HS-27A (cell line): ENCODE measurements around the gene RNU1-3.
A peak's percentile ranks its signal among the peaks of the same experiment; 100 is the strongest.
"Not testable (repeated sequence)": the region's sequence is repeated elsewhere in the genome, so short reads cannot be mapped to it uniquely, and the experiment has no call there.

Source experiments
- DNase-seq: peaks from one replicate; pipeline ENCODE4 v3.0.0-alpha.2; 2012; ENCODE audit warnings: low read depth, missing footprints

RNU1-3 gene

GRCh38 chr1:16694308-16694702 lies 27.6 kb upstream of the RNU1-3 start:
- not testable (repeated sequence) for DNase-seq

GRCh38 chr1:16693449-16694307 lies 26.9 kb upstream of the RNU1-3 start:
- not testable (repeated sequence) for DNase-seq

DNA sequence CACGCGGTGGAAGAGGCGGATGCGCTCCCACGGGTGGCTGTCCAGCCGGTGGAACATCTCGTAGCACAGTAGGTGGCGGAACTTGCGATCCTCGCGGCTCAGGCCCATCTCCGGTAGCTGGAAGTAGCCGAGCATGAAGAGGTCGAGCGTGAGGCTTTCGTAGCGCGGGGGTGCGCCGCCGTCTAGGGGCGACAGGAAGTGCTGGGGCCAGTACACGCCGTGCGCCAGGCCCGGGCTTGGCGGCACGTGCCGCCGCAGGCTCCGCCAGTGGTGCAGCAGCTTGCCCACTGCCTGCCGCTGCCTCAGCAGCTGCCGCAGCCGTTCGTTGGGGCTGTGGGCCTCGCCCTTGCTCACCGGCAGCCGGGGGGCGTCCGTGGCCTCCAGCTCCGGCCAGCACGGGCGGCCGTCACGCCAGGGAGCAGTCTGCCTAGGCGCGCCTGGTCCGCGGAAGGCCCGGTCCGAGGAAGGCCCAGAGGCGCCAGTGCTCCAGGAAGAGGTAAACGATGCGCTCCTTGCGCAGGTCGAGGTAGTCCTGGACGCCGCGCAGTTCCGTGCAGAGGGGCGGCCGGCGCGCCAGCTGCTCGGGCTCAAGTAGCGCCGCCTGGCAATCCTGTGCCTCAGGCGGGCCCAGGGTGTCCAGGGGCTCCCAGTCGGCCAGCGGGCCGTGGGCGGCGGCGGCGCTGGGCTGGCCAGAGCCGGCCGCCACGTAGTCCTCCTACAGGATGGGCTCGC lies 26.1 kb upstream of the RNU1-3 start:
- DNase-seq, result not testable (repeated sequence)

DNA sequence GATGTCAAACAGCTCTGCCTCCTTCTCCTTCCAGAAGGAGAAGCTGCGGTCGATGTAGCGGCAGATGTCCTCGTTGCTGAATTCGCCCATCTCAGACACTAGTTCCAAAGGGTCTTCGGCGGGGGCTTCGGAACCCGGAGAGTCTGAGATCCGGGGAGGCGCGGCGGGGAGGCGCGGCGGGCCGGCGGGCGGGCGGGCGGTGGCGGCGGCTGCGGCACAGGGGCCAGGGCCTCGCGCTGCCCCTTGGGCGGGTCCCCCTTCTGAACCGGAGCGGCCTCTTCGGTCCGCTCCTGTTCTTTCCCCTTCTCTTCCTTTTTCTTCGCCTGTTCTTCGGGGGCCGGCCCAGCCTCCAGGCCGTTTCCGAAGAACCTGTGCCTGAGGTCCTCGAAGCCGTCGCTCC lies 25.5 kb upstream of the RNU1-3 start:
- DNase-seq, result not testable (repeated sequence)

DNA sequence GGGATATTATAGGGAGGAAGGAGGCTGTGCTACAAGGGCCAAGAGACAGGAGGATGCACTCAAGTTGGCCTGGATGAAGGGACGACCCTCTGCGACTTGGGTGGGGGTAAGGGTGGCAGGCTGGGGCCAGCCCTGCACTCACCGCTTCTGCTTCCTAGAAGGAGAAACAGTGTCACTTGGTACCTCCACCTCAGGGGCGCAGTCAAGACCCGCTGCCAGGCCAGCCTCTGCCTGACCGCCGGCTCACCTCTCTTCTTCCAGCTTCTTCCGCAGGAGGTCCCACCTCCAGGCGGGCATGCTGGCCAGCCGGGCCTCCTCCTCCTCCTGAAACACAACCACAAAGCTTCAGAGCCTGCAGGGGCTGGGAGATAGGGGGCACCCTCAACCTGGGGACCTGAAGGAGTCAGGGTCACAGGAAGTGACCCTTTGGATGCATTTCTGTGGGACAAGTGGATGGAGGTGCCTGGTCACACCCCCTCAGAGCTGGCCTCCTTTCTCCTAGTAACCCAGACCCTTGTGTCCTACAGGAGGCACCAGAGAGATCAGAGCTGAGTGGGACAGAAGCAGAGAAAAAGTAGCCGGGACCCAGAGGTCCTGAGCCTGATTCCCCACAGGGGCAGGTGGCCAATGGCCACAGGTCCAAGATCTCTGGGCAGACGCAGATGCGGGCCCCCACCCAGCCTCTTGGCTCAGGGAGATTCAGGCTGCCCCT lies 24.4 kb upstream of the RNU1-3 start:
- DNase-seq, result not testable (repeated sequence)

DNA sequence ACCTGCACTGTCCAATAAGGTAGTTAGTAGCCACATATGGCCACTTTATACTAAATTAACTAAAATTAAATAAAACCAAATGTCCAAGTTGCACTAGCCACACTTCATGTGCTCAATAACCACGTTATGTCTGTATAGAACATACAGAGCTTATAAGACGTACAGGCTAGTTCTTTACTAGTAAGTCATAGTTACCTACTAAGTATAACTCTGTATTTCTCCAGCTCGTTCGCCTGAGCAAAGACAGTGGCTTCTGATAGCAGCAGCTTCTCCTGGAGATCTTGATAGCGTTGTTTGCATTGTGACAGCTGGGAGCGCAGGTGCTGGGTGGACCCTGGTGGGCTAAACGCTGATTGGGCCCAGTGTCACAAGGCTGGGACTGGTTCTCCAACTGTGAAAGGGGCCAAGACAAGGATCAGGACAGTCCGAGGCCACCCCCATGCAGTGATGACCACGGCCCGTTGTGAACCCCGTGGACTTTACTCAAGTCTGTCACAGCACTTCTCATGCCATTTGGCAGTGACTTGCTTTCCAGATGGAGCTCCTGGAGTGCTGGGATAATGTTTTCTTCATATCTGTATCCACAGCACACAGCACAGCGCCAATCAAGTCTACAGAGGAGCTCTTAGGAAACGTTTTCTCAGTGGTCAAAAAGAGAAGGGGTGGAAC lies 20.5 kb upstream of the RNU1-3 start:
- not testable (repeated sequence) for DNase-seq

DNA sequence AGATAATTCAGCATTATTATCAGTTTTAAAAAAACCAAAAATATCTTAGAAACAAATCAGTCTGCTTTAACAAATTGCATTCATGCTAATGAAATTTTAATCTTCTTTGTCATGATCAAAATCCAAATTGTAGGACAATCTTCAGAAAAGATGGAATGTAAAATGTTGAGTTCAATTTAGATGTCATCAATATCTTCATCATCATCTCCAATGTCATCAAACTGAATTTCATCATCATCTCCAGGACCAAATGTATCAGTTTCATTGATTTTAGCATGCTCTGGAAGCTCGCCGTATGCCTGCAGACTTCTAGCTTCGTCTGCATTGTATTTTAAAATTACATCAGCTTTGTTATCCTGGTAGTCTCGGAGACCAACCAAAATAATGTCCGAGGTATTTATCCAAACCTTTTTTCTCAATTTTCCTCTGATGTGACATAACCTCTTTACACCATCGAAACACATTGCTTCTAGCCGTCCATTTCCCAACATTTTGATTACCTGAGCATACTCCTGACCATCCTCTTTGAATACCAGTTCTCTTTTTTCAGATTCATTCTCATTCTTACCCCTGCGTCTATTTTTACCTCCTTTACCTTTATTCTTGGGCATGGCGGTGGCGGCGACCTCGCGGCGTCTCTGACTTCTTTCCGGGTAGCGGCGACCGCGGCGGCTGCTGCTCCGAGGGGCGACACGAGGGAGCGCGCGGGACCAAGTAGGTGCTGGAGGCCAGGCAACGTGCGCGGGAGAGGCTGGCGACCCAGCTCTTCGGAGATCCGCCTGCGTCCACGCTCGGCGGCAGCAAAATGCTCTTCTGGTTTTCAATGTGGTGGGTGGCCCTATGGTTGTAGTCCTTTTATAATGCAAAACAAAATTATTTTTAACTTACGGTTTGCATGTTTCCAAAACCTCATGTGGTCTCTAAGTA lies 19.0 kb upstream of the RNU1-3 start:
- DNase-seq, result not testable (repeated sequence)

DNA sequence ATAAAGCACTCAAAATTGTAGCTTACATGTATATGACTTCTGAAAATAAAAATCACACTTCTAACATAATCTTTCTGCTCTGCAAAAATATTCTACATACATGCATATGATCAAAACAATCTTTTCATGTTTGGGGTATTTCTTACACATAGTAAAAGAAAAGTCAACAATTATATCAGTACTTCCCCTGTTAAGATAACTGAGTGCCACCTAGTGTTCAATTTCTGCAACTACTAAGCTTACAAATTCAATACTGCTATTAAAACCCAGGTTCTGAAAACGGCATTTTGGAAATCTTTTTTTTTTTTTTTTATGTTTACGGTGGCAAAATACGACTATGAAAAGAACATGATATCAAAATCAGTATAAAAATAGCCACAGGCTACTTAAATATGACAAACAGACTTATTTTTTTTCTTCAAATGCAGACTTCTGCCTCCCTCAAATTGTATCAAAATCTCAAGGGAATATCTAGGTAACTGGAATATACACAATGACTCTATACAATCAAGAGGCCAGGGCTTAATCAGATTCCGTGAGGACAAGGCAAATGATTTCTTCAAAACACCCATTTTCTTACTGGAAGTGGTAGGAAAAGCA lies 18.1 kb upstream of the RNU1-3 start:
- not testable (repeated sequence) for DNase-seq

- not testable (repeated sequence) for DNase-seq
Observed at GRCh38 chr1:16684152-16684551, 17.4 kb upstream of the RNU1-3 start.

DNA sequence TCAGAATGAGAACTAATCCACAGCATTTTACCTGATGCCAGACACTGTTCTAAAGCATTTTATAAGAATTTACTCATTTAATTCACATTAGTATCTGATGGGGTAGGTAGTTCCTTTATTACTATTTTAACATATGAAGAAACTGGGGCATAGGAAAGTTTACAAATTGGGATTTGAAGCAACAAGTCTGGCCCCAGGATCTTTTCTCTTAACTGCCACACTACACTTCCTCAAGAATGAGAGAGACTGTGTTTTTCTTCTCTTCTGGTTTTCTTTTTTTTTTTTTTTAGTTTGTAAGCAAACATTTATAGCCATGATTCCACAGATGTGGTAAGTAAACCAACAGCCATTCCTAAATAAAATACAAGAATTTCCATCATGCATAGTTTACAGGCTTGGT lies 16.1 kb upstream of the RNU1-3 start:
- DNase-seq, result not testable (repeated sequence)

GRCh38 chr1:16680366-16680765 lies 13.6 kb upstream of the RNU1-3 start:
- DNase-seq, result not testable (repeated sequence)

DNA sequence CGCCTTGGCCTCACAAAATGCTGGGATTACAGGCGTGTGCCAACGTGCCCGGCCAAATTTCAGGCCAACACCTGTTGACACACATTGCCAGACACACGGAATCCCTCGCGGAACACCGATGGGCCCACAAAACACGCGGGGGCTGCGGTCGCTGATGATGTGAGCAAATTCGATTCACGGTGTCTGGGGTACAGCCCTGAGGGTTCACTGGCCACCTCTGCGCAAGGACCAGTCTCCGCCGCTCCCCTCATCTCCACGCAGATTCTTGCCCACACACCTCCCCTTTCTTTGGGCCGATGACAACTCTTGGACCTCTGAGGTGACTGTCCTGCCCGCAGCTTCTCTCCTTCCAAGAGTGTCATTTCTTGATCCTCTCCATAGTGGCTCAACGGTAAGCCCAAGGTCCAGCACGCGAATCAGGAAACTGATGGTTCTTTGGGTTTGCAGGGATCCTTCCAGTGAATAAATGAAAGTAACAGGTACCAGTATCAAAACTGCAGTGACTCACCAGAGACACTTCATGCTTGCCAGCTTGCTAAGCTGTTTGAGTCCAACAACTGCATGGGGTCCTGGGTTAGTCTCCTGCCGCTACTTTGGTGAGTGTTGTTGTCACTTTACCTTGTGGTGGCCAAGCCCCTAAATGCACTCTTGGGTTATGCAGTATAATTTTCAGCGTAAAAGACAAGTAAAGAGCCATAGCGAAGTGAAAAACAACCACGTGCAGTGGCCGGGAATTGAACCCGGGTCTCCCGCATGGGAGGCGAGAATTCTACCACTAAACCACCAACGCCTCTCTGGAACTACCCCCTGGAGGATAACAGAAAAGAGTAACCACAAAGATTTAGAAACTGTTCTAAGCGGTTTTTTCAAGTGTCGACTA lies 11.0 kb upstream of the RNU1-3 start:
- DNase-seq, result peak; percentile 48

DNA sequence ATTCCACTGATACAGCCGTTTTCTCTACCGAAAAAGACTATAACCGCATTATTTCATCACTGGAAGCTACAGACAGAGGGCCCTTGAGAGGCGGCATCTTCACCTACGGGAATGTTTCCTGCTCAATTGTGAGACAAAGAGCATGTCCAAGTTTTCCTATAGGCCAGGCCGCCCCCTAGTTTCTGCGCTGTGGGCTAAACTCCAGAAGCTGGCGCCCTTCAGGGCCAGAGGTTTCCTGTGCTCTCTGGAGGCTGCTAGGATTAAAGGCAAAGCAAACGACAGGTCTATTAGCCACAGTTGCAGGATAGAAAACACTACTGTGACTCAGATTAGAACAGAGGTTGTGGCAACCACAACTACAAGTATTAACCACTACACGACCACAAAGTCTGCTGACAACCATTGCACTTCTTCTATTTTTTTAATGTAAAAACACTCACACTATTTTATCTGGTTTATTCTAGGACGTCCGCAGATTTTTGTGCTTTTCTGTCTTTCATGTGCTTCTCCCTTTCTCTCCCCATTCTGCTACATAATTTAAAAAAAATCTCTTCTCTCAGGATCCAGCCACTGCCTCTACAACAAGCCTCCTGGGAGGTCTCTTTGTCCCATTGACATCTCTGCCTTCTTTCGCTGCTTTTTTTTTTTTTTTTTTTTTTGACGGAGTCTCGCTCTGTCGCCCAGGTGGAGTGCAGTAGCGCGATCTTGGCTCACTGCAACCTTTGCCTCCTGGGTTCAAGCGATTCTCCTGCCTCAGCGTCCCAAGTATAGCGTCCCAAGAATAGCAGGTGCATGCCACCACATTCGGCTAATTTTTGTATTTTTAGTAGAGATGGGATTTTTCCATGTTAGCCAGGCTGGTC lies 10.1 kb upstream of the RNU1-3 start:
- DNase-seq, result not testable (repeated sequence)

DNA sequence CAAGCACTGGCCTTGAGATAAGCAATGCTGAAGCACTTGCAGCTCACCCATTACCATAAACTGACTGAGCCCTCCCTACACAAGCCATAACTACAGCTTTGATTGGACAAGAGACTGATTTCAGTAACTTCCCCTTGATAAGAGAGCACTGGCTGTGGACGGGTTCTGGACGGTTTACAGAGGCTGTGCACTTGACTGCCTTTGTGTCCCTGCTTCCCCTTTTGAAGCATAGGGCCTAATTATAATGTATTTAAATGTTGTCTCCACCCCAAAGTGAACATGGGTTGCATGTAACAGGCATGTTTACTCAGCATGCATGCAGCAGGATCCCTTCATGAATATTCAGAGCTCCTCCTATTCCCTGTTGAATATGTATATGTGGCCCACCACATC lies 8.4 kb upstream of the RNU1-3 start:
- not testable (repeated sequence) for DNase-seq

DNA sequence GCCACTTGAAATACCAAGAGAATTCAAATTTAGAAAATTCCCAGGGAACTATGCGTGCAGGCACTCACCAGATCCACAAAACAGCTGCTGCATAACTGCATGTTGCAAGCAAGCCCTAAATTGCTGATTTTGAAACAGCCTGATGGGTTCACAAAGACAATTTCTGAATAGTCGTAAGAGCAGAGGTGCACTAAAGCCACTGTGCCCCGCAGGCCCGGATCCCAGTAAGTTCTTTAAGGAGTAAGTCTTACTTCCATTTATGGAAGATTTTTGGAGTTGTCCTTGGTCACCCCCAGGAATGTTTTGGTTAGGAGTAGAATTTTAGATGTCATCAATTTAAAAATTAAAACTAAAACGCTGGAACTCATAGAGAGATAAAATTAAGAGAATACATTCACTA lies 7.2 kb upstream of the RNU1-3 start:
- DNase-seq, result not testable (repeated sequence)

- DNase-seq, result not testable (repeated sequence)
Observed at GRCh38 chr1:16665836-16666235, 912 bp downstream of the RNU1-3 start.

DNA sequence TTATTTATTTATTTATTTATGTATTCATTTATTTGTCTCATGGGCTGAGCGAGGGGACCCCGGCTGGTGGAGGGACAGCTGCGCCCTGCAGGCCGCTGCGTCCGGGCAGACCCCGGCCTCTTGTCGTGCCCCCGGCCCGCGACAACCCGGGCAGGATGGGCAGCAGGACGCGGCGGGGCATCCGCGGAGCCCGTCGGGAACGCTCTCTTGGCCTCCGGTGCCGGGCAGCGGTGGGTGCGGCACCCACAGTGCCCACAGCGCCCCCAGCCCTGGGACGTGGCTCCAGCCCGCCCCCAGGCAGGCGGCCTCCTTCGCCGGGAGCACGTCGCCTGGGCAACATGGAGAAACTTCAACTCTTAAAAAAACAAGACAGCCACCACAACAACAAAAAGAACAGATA lies 8.5 kb downstream of the RNU1-3 start:
- DNase-seq, result not testable (repeated sequence)

DNA sequence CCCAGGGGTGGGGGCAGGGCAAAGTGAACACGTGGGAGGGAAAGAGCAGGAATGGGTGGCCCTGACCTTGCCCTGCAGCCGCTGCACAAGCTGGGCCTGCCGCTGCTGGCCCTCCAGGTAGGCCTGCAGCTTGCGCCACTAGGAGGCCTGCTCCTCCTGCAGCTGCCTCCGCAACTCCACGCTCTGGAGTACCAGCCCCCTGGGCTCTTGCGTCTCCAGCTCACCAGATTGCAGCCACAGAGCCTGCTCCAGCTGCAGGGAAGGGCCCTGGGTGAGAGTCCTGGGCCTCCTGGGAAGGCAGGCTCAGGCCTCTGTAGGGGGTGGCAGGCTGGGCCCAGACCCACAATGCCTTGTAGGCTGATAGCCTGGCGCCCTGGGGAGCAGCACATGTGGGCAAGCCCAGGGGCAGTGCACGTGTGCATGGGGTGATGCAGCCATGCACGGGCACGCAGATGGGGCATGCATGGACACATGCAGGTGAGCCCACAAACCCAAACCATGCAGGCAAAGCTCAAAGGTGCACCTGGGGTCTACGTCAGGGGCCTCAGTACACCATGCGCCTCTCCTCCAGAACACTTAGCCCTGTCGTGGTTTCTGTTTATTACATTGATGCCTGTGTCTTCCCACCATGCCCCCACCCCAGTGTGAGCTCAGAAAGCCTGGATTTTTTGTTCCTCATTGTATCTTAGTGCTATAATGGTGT lies 9.6 kb downstream of the RNU1-3 start:
- DNase-seq, result not testable (repeated sequence)
